Measurements from ENCODE around the gene HVCN1.

HVCN1 gene

GRCh38 chr12:110698171-110698902, 9.4 kb upstream of the HVCN1 start:
- Histone ChIP-seq H3K9ac (ENCODE audit: low read length) (peak overlapping the region; percentile 51), H3K9me2 (replicated peaks; ENCODE audit: insufficient read depth, low read length) (no peaks in the 10 kb centered on the region), H3K4me2 (ENCODE audit: low read depth, low read length, poor library complexity, severe bottlenecking) (peak overlapping the region; percentile 35), H3F3A (ENCODE audit: insufficient read depth) (no peaks in the 10 kb centered on the region), H4K20me1 (ENCODE audit: low read depth, low read length) (no peaks in the 10 kb centered on the region), H3K36me3 (ENCODE audit: low read length) (no peaks in the 10 kb centered on the region), H3K9me3 (ENCODE audit: insufficient read depth, low read length) (no peaks in the 10 kb centered on the region), H3K79me2 (ENCODE audit: insufficient read depth, low read length) (no peaks in the 10 kb centered on the region), H3K4me3 (ENCODE audit: insufficient read depth, low read length, poor library complexity, severe bottlenecking) (no peak overlapping the region), H2AFZ (ENCODE audit: low read depth, low read length, severe bottlenecking) (peak overlapping the region; percentile 89), H3K27me3 (ENCODE audit: low read length) (no peaks in the 10 kb centered on the region), H3K27ac (ENCODE audit: low read depth, low read length) (peak overlapping the region; percentile 59)
- TF ChIP-seq EZH2phosphoT487 (conservative IDR thresholded peaks at IDR 0.05; ENCODE audit: low read length) = no peak
- TF ChIP-seq CTCF (IDR thresholded peaks at IDR 0.05; ENCODE audit: insufficient read depth, low read length, poor library complexity, severe bottlenecking) = peak; percentile 81

- H3K9ac ChIP-seq (ENCODE audit: low read length) = no peak overlapping the region
- no peaks in the 10 kb centered on the region for H4K20me1 ChIP-seq (ENCODE audit: low read depth, low read length)
- H3K36me3 ChIP-seq (ENCODE audit: low read length) = no peaks in the 10 kb centered on the region
- no peak overlapping the region for H2AFZ ChIP-seq (ENCODE audit: low read depth, low read length, severe bottlenecking)
- peaks cover under 1% of the 10 kb centered on the region; the same call in 1 of the 2 replicates for H3F3A ChIP-seq (ENCODE audit: insufficient read depth)
- H3K9me3 ChIP-seq (ENCODE audit: insufficient read depth, low read length) = no peaks in the 10 kb centered on the region
- no peak overlapping the region for H3K4me3 ChIP-seq (ENCODE audit: insufficient read depth, low read length, poor library complexity, severe bottlenecking)
- no peak overlapping the region for H3K27ac ChIP-seq (ENCODE audit: low read depth, low read length)
- H3K79me2 ChIP-seq (ENCODE audit: insufficient read depth, low read length) = no peaks in the 10 kb centered on the region
- TF ChIP-seq CTCF (IDR thresholded peaks at IDR 0.05; ENCODE audit: insufficient read depth, low read length, poor library complexity, severe bottlenecking) (no peak), EZH2phosphoT487 (conservative IDR thresholded peaks at IDR 0.05; ENCODE audit: low read length) (no peak)
- H3K27me3 ChIP-seq (ENCODE audit: low read length) = no peaks in the 10 kb centered on the region
- H3K4me2 ChIP-seq (ENCODE audit: low read depth, low read length, poor library complexity, severe bottlenecking) = no peak overlapping the region
- no peaks in the 10 kb centered on the region for H3K9me2 ChIP-seq (replicated peaks; ENCODE audit: insufficient read depth, low read length)
Measured at GRCh38 chr12:110697236-110697635, 8.3 kb upstream of the HVCN1 start.

- Histone ChIP-seq H3K9ac (ENCODE audit: low read length) (no peak overlapping the region), H3K27ac (ENCODE audit: low read depth, low read length) (no peak overlapping the region), H3K36me3 (ENCODE audit: low read length) (no peaks in the 10 kb centered on the region), H3K4me3 (ENCODE audit: insufficient read depth, low read length, poor library complexity, severe bottlenecking) (no peak overlapping the region), H2AFZ (ENCODE audit: low read depth, low read length, severe bottlenecking) (no peak overlapping the region), H3K27me3 (ENCODE audit: low read length) (no peaks in the 10 kb centered on the region), H3K9me2 (replicated peaks; ENCODE audit: insufficient read depth, low read length) (no peaks in the 10 kb centered on the region), H3K4me2 (ENCODE audit: low read depth, low read length, poor library complexity, severe bottlenecking) (no peak overlapping the region), H3K79me2 (ENCODE audit: insufficient read depth, low read length) (no peaks in the 10 kb centered on the region), H3K9me3 (ENCODE audit: insufficient read depth, low read length) (no peaks in the 10 kb centered on the region), H3F3A (ENCODE audit: insufficient read depth) (peaks cover 9% of the 10 kb centered on the region), H4K20me1 (ENCODE audit: low read depth, low read length) (no peaks in the 10 kb centered on the region)
- no peak for TF ChIP-seq CTCF (IDR thresholded peaks at IDR 0.05; ENCODE audit: insufficient read depth, low read length, poor library complexity, severe bottlenecking)
- no peak for TF ChIP-seq EZH2phosphoT487 (conservative IDR thresholded peaks at IDR 0.05; ENCODE audit: low read length)
Measured at GRCh38 chr12:110696283-110696682, 7.4 kb upstream of the HVCN1 start.
